SIG-M5 treated with dmso at 0.1 percent for 504 hours (cell line): ENCODE data around the gene MLH1.
"Not testable (repeated sequence)": the region's sequence is repeated elsewhere in the genome, so short reads cannot be mapped to it uniquely, and the experiment has no call there.

Source experiments
- DNase-seq: peaks from one replicate; lab custom pipeline; 2025; ENCODE audit not compliant: unreplicated experiment; lab: John Stamatoyannopoulos, UW

MLH1 gene

DNA sequence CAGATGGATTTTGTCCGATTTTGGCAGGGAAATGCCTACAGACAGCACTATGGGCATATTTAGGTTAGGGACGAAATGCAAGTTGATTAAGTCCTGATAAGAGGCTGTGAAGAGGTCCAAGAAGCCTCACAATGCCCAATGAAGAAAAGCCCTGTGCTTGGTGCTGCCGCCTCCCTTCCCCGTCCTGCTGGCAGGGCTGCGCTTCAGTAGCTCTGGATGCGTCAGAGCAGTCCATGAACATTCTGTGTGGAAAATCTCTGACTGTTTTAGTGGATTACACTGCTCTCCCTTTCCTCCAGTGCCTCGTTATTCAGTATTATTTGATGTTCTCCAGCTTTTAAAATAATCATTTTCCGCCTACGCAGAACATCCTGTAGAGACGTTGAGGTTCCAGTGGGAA lies 39.6 kb downstream of the MLH1 start:
- no peak for DNase-seq

DNA sequence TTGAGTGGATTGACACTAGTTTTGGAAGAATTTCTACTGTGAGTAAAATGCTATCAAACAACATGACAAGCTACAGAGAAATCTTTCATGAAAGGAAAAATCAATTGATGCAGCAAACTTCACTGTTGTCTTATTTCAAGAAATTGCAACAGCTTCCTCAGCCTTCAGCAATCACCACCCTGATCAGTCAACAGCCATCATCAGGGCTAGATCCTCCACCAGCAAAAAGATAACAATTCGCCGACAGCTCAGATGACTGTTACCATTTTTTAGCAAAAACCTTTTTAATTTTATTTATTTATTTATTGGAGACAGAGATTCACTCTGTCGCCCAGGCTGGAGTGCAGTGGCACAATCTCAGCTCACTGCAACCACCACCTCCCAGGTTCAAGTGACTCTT lies 44.0 kb downstream of the MLH1 start:
- DNase-seq = no peak

DNA sequence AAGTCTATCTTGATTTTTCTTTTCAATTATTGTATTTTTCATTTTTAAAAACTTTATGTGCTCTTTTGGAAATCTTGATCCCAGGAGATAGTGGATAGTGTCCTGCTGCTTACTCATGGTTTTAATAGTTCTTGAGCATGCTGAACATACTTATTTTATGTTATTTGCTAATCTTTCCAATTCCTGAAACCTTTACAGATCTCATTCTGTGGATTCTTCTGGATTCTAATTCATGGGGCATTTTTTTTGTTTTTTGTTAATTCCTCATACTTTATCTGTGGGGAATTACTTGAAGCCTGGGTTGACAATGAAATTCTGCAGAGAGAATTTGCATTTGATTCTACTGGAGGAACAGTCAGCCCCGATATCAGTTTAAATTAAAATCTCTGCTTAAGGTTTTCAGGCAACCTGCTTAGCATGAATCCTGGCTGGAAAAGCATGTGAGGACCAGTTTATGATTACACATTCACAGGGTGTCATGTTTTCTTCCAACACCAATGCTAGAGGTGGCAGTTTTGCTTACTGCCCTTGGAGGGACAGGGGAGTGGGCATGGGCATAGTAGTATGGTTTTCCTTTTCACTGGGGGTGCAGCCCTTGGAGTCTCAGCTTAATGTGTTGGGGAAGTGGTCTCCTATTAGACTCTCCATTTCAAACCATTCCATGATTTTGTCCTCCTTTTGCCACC lies 46.0 kb downstream of the MLH1 start:
- no peak for DNase-seq

DNA sequence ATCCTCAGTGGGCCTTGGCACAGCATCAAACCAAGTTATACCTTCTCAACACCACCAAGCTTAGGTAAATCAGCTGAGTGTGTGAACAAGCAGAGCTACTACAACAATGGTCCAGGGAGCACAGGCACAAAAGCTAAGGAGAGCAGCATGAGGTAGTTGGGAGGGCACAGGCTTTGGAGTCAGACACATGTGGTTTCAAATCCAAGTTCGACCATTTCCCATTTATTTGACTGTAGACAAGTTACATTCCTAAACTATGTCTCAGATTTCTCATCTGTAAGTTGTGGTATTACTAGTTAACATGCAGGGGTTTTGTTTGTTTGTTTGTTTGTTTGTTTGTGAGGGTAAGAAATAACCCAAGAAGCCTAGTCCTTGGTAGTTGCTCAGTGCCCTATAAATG lies 46.9 kb downstream of the MLH1 start:
- no peak for DNase-seq

DNA sequence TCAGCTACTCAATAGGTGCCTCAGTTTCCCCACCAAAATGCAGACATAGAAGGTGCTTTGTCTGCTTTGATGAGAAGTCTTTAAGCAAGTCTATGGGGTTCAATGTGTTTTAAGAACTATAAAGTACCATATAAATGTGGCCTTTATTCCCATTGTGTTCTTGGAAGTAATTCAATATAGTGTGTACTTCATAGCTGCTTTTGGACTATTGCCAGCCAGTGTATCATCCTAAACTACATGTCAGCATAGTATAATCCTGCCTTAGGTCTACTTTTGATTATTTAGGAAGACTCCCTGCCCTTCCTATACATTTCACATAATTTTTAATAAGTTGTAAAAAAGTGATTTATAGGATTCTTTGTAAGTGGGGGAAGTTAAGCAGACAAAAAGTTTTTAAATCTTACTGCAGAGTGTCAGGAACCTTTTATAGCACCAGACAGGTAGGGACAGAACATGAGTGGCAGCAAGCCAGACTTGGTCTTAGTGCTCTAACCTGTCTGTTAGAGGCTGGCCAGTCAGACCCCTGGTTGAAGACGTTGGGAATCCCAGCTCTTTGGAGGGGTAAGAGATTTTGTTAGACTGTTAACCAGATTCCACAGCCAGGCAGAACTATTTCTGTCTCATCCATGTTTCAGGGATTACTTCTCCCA lies 48.4 kb downstream of the MLH1 start:
- no peak for DNase-seq

DNA sequence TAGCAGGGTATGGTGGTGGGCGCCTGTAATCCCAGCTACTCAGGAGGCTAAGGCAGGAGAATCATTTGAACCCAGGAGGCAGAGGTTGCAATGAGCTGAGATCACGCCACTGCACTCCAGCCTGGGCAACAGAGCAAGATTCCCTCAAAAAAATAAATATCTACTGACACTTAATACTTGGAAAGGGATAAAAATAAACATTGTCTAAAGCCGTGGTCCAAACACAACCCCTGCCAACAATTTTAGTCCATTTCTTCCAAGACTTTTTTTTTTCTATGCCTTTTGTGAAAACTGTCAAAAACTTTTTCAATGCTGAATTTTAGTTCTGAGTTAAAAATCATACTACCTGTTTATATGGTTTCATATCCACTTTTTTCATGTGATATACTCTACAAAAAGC lies 49.4 kb downstream of the MLH1 start:
- not testable (repeated sequence) for DNase-seq

DNA sequence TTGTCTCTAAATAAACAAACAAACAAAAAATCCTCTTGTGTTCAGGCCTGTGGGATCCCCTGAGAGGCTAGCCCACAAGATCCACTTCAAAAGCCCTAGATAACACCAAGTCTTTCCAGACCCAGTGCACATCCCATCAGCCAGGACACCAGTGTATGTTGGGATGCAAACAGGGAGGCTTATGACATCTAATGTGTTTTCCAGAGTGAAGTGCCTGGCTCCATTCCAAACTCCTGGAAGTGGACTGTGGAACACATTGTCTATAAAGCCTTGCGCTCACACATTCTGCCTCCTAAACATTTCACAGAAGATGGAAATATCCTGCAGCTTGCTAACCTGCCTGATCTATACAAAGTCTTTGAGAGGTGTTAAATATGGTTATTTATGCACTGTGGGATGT lies 57.0 kb downstream of the MLH1 start:
- no peak for DNase-seq

DNA sequence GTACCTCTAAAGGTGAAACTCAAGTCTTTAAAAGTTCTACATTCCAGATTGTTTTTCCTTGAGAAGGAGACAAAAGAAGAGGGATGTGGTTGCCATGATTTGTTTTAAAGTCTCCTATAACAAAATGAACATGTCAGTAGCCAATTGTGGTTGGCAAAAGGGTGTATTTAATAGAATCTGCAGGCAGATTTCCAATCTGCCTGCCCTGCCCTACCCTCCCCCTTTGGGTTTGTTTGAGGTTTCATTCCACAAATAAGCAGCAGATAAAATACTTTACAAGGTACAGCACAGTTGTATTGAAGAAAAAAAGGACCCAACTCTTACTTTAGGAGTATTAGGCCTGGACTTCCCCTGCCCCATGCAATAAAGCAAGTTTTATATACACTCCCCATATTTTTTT lies 59.5 kb downstream of the MLH1 start:
- DNase-seq = no peak

DNA sequence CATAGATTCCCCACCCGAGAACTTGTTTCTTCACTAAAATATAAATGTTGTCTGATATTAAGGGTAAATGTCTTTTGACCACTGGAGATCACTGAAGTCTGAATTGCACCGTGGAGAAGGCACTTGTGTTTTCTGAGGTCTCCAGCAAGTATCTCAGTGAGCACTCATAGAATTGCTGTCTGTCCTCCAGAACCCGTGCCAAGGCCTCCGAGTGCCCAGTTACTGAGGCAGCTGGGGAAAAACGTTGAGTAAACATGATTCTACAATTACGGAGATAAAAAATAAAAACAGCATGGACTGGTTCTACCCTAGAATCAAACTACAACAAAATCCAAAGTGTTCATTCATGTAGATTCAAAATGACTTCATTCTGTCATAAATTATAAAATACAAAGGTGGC lies 60.0 kb downstream of the MLH1 start:
- no peak for DNase-seq

DNA sequence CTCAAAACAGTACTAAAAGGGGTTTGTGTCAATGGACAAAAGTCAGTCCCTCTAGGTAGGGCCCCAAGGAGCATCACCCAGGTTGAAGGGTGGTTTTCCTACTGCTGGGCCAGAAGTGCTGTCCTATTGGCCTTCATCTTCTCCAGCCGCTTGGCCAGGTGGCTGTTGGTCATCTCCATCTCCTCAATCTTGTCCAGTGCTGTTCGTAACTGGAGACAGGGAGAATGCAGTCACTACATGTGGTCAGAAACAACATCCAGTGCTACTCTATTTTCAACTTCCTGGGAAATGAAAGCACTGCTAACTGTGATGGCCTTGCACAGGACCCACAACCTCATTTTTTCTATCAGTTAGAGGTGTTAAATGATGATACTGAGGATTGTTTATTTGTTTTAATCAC lies 60.4 kb downstream of the MLH1 start:
- DNase-seq = no peak

DNA sequence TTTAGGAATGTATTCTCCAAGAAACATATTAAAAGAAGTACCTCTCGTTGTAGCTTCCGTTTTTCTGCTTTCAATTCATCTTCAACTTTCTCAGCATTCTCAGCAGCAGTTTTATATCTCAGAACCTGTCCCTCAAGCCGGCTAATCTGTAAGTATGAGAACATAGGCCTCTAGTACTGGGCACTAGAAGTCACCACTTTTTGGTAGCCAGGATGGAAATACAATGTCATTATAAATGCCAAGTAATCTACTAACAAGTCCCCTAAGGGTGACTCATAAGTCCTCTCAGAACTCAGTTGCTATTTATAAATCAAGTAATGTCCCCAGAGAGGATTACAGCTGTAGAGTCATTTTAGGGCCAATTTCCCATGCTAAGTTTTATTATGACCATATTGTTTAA lies 61.1 kb downstream of the MLH1 start:
- DNase-seq = peak; percentile 15

DNA sequence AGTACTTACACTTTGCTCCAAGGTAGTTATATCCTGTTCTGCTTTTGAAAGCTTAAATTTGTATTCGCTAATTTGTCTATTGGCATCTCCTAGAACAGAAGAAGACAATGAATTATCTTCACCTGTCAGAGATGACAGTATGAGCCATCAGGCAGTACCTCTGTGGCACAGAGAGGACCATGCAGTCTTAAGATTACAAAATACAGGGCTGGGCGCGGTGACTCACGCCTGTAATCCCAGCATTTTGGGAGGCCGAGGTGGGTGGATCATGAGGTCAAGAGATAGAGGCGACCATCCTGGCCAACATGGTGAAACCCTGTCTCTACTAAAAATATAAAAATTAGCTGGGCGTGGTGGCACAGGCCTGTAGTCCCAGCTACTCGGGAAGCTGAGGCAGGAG lies 61.8 kb downstream of the MLH1 start:
- DNase-seq = not testable (repeated sequence)

DNA sequence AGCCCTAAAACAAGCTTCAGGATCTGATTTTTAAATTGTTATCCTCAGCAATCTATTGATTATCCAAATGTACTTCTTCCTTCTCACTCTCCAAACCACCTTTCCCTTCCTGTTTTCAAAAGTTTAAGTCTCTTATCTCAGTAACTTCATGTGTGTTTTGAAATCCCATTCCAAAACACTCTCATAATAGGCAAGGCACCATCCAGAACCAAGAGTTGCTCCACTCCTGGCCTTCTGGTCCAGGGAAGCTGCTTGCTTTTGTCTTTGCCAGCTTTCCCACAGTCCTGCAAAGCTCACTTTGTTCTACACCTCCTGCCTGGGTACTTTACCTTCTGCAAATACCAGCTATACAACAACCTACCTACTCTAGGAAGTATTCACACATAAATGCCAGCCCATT lies 63.5 kb downstream of the MLH1 start:
- no peak for DNase-seq

DNA sequence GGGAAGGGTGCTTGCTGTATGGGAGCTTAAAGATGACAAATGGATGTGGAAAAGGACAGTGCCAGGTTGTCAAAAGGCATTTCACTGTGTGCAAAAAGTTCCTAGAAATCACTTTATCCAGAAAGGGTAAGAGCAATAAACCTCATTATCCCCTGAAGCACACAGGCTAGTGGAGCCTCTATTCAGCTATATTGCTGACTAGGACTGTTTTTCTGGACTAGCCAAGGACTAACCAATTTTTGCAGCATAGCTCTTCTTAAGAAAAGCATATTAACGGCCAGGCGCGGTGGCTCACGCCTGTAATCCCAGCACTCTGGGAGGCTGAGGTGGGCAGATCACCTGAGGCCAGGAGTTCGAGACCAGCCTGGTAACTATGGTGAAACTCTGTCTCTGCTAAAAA lies 64.8 kb downstream of the MLH1 start:
- DNase-seq = no peak

DNA sequence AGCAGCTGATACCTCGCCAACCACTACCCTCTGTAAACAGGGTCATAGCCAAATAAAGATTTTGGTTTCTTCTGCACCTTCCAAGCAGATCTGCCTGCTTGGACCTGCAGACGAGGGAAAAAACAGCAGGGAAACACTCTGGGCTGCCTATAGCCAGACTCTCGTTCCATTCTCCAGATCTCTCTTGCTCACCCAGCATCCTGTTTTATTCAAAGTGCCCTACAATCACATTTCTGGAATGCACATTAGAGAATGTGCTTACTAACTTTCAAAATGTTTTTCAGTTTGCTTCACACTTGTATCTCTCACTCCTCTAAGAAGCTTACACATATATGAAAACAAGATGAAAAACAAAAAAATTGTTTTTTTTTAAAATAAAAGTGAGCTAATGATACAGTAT lies 71.4 kb downstream of the MLH1 start:
- DNase-seq = no peak

DNA sequence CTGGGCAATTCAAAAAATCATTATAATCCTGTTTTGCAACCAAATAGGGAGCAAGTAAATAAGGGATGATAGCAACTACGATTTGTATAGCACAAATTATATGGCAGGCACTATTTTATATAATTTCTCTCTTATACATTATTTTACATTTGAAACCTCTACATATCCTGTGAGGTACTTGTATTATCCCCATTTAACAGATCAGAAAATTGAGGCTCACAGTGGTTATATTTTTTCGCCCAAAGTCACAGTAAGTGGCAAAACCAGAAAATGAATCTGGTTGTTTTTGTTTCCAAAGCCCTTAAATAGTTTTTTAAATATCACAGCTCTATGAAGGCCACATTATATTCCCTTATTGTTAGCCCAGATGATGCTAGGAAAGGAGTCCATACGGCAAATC lies 74.3 kb downstream of the MLH1 start:
- DNase-seq = no peak

DNA sequence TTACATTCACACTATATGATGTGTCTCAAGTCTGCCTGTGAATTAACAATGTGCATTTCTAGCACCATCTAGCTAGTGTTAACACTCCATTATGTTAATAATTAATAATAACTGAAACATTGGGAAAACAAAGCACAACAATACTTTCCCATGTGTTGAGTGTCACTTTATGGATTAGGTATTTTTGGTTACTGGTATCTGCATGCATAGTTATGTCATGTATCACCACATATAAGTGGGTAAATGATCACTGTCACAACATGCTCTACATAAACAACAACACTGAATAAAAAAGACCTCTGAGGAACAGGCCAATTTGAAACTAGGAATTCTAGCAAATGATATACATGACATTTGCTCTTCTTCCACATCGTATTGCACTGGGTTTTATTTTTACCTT lies 74.7 kb downstream of the MLH1 start:
- DNase-seq = no peak

DNA sequence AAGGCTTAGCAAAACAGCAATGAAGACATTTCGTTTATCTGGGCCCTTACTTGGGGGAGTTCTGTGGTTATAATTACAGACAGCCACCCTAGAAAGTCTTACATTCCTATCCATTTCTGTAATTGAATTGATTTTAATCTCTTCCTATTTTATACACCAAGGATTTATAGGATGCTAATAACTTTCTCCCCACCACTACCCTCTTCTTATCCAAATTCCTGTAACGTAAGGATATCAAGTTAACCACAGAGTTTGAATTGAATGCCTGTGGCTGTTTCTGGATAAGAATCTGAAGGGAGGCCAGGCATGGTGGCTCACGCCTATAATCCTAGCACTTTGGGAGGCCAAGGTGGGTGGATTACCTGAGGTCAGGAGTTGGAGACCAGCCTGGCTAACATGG lies 78.6 kb downstream of the MLH1 start:
- DNase-seq = no peak

DNA sequence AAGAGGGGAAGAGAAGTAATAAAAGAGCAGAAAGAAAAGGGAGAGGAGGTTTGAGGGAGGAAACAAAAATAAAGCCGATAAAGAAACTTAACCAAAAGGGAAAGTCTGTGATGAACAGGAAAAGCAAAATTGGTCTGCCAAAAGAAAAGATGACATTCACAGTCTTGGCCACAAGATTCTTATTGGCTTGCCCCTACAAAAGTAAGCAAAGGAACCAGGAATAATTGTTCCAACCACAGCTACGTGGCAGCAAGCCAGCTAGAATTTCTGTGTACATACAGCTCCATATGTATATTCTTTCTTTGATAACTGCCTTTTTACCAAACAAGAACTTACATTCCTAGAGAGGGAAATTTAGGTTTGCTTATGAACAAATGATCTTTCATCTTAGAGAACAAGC lies 79.6 kb downstream of the MLH1 start:
- no peak for DNase-seq

DNA sequence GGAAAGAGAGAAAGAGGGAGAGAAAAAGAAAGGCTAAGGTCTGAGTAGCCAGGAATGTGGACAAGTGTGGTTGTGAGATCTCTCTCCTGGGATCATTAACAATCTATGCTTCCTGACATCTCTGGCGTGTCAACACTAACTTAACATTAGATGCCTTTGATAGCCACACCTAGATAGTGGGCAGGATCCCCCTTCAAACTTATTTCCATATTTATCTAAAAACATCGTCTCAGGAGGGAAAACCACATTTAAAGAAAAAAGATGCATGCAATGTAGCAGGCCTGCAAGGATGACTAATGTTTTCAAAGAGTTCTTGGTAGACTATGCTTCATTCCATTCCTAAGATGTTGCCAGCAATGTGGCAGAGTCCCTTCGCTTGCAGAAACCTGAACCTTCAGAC lies 80.9 kb downstream of the MLH1 start:
- DNase-seq = no peak

DNA sequence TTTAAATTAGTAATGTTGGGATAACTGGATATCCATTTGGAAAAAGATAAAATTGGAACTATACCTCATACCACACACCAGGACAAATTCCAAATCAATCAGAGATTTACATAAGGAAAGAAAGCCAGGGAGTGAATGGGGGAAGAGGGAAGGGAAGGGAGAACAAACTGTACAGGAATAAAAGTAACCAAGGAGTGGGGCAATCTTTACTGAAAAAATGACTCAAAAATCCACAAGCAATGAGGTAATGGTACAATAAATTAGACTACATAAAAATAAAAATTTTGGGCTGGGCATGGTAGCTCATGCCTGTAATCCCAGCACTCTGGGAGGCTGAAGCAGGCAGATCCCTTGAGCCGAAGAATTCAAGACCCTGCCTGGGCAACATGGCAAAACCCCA lies 82.6 kb downstream of the MLH1 start:
- no peak for DNase-seq

DNA sequence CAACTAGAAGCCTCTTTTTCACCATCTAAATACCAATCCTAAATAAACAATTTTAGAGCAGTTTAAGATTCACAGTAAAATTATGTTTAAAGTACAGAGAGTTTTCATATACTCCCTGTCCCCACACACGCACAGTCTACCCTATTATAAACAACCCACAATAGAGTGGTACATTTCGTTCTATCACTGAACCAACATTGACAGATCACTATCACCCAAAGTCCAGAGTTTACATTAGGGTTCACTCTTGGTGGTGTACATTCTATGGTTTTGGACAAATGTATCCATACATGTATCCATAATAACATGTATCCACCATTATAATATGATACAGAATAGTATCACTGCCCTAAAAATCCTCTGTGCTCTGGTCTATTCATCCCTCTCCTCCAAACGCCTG lies 89.0 kb downstream of the MLH1 start:
- DNase-seq = no peak

DNA sequence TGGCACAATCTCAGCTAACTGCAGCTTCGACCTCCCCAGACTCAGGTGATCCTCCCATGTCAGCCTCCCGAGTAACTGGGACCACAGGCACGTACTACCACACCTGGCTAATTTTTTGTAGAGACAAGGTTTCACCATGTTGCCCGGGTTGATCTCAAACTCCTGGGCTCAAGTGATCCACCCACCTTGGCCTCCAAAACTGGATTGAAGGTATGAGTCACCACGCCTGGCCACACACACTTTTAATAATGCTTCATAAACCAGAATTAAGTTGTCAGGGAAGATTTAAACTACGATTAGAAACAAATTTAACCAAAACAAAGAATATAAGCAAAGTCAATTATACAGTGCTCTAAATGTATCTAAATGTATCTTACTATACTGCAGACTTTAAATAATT lies 93.6 kb downstream of the MLH1 start:
- no peak for DNase-seq
